ENCODE measurements around the gene YBX3.
"Not testable (repeated sequence)": the region's sequence is repeated elsewhere in the genome, so short reads cannot be mapped to it uniquely, and the experiment has no call there.

YBX3 gene

DNA sequence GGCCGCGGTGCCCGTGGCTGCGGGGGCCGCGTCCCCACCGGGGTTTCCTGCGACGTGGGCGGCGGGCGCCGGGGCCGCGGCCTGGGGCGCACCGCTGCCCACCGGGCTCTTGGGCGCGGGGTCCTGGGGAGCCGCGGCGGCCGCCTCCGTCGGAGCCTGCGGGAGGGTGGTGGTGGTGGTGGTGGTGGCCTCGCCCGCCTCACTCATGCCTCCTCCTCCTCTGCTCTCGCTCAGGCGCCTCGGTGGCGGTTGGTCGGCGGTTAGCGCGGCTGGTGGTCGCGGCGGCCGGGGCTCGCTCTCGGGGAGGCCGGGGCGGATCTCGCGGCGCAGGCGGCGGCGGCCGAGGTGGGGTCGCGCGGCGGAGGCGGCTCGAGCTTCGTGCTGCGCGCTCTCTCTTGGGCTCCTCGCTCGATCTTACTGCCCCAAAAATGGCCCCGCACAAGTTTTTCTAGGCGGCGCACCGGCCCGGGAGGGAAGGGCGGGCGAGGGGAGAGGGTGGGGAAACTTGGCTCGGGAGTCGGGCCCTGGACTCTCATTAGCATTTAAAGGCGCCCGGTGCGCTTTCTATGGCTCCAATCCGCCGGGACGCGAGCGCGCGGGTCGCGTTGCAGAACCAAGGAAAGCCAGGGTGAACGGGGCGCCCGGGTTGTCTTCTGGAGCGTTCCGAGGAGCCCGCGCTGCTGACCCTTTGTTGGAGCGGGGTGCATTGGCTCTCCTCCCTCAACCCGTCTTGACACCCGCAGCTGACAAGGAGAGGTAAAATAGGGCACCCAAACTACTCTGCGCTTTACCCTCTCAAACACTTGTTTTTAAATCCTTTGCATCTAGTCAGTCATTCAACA, at the start of gene YBX3:
TSS of gene YBX3 (minus strand) at position 419 of the 842 bp plus-strand sequence. CDS start at position 207, 212 bp downstream.
- peak; percentile 86 for DNase-seq (ENCODE audit: low read depth)

DNA sequence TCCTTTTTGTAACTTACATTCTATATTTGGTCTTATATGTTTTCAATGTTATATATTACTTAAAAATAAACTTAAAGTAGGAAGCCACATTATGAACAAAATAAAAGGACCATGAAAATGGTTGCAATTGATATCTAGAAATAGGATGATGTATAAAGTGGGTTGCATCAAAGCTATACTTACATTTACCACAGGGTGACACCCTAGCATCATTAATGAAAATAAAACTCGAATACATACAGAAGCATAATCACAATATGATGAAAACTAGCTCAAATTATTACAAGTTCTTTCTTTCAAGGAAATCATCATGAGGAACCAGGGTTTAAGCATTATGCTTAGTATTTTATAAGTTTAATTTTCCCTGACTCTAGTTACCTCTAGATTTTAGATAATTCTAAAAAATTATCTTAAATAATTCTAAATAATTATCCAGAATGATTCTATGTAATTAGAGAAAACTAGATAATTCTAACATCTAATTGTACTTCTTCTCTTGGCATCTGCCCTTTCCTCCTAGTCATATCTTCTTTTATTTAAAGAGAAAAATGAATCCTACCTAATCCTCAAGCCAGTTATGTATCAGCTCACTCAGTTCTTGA, 48.1 kb upstream of the YBX3 start:
- peak; percentile 29 for DNase-seq (ENCODE audit: low read depth)

DNA sequence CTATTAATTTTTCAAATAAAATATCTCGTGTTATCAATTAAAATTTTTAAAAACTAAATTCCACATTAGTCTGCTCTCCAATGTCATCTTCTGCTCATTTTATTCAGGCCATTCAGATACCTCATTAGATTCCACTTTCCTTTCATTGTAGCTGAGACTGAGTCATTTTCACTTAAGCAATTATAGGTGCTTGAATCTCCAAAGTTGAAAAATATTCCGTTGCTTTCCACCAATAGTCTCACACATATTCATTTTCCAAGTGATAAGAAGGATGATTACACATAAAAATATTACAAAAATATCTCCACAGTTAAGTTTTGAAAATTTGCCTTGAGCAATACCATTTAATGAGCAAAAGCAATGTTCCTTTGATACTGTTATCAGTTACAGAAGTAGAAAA, 36.5 kb upstream of the YBX3 start:
- no peak for DNase-seq (ENCODE audit: low read depth)

DNA sequence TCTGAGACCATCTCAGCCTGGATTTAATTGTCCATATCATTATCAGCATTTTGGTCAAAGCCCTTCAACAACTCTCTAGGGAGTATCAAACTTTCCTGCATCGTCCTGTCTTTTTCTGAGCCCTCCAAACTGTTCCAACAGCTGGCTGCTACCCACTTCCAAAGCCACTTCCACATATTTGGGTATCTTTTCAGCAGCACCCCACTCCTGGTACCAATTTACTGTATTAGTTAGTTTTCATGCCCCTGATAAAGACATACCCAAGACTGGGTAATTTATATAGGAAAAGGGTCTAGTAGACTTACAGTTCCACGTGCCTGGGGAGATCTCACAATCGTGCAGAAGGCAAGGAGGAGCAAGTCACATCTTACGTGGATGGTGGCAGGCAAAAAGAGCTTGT, 33.1 kb upstream of the YBX3 start:
- no peak for DNase-seq (ENCODE audit: low read depth)

DNA sequence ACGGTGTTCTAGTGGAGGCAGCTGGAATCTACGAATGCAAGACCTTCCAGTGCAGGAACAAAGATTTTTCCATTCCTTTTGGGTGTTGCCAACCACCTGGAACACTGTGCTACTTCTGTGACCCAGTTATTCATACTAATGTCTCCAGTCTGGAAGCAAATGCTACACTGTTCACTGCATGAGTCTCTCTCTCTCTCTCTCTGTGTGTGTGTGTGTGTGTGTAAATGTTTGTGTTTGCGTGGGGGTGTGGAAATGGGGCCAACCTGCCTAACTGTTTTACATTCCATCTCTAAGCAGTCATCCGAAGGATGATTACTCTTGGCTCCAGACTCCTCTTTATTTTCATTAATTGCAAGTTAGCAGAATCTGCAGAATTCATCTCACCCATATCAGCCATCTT, 29.9 kb upstream of the YBX3 start:
- DNase-seq (ENCODE audit: low read depth), result peak; percentile 32

DNA sequence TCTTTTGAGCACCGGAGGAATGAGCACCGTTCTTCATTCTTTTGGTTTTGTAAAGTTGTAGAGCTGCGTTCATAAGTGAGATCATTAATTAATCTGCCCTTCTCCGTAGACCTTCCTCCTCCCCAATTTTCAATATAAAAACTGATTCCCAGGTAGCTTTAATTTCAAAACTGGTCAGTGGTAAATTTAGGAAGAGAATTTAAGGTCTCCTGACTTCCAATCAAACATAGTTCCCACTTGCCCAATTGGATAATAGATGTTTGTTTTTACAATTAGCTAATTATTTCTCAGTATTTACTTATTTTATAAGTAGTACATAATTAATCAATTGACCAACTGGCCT, 27.2 kb upstream of the YBX3 start:
- no peak for DNase-seq (ENCODE audit: low read depth)

DNA sequence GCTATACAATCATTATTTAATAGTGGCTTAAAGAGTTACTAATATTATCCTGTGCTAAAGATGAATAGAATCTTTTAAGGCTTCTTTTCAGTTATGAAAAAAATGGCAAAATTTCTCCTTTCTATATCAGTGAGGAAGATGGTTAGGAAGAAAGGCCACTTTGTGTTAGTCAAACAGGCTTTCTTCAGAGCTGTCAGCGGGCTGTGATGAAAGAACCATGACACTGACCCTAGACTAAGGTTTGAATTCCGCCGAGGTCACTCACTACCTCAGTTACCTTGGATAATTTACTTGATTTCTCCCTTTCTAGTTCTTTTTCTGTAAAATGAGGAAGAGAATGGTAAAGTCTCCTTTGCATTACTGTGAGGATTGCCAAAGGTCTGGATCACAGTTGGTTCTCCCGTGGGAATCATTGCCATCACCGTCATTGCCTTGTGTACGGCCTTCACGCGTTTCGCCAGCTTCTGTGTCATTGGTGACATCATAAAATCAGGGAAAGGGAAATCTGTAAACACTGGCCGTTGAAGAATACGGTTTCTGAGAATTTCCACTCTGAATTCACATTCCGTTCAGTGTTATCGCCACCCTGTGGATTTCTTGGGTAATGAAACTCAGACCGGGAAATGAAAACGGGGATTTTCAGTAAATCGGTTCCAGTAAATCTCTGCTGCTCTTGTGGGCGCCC, 26.7 kb upstream of the YBX3 start:
- peak; percentile 94 for DNase-seq (ENCODE audit: low read depth)

DNA sequence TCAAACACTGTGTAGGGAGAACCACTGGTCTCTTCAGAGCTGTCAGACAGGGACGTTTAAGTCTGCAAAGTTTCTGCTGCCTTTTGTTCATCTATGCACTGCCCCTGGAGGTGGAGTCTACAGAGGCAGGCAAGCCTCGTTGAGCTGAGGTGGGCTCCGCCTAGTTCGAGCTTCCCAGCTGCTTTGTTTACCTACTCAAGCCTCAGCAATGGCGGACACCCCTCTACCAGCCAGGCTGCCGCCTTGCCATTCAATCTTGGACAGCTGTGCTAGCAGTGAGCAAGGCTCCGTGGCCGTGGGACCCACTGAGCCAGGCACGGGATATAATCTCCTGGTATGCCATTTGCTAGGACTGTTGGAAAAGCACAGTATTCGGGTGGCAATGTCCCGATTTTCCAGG, 24.6 kb upstream of the YBX3 start:
- no peak for DNase-seq (ENCODE audit: low read depth)

DNA sequence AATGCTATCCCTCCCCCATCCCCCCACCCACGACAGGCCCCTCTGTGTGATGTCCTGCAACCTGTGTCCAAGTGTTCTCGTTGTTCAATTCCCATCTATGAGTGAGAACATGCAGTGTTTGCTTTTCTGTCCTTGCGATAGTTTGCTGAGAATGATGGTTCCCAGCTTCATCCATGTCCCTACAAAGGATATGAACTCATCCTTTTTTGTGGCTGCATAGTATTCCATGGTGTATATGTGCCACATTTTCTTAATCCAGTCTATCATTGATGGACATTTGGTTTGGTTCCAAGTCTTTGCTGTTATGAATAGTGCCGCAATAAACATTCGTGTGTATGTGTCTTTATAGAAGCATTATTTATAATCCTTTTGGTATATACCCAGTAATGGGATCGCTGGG, 20.3 kb upstream of the YBX3 start:
- DNase-seq (ENCODE audit: low read depth), result not testable (repeated sequence)

DNA sequence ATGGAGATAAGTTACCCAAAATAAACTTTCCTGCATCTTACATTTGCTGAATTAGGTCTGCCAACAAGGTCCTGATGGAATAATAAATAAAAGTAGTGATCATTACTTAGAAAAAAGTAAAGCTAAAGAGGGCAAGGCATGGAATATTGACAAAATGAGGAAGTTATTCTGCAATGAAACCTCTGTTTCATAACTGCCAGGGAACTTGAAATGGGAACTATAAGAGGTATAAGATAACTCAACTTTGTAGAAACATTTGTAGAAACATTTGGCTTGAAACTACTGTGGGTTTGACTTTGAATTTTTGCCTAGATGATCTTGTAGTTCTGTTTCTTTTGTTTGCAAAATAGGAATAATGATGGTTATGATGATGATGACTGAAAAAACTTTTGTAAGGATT, 18.7 kb upstream of the YBX3 start:
- DNase-seq (ENCODE audit: low read depth), result no peak

DNA sequence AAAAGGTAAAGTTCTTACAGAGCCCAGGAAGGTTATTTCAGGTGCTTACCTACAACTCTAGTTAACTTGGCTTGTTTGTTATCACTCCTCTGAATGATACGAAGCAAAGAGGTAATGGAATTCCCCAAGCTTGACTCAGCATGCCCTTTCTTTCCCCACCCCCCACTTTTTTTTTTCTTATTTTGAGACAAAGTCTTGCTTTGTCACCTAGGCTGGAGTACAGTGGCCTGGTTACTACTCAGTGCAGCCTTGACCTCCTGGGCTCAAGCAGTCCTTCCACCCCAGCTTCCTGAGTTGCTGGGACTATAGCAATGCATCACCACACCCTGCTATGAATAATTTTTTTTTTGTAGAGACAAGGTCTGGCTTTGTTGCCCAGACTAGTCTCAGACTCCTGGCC, 17.1 kb upstream of the YBX3 start:
- DNase-seq (ENCODE audit: low read depth), result no peak

DNA sequence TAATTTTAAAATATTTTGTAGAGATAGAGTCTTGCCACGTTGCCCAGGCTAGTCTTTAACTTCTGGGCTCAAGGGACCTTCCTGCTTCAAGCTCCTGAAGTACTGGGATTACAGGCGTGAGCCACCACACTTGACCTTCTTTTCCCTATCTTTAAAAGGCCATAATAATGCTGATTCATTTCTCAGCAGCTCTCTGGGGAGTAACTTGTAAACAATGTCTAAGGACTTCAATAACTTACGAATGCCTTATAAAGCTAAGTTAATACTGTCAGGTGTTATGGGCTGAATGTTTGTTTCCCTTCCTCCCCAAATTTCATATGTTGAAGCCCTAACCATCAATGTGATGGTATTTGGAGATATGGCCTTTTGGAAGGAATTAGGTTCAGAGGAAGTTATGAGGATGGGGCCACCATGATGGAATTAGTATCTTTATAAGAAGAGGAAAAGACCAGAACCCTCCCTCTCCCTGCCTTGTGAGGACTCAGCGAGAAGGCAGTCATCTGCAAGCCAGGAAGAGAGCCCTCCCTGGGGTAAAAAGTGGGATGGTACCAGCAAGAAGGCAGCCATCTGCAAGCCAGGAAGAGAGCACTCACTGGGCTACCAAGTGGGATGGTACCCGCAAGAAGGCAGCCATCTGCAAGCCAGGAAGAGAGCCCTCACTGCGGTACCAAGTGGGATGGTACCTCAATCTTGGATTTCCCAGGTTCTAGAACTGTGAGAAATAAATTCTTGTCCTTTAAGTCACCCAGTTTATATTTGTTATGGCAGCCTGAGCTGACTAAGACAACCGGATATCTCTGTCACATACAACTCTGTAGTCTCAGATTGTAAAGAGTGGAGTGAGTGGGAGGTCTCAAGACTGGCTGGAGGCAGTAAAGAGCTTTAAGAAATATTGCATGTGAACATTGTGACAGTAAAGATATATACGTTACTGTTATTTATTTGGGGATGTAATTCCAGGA, 16.3 kb upstream of the YBX3 start:
- DNase-seq (ENCODE audit: low read depth), result no peak

DNA sequence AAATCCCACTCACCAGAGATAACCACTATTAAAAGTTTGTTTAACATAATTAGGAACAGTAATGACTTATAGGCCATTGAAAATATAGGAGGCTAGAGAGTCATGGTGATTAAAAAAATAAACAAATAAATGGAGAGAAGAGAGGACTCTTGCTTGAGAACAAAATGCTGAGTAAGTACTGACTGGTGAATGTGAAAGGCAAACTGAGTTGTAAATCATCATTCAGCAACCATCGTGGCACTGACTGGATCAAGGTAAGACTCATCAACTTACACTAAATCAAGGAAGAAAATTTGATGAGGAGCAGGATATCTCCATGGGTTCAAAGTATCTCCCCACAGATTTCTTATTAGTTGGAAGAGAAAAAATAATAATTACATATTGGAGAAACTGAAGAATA, 14.1 kb upstream of the YBX3 start:
- DNase-seq (ENCODE audit: low read depth), result no peak

DNA sequence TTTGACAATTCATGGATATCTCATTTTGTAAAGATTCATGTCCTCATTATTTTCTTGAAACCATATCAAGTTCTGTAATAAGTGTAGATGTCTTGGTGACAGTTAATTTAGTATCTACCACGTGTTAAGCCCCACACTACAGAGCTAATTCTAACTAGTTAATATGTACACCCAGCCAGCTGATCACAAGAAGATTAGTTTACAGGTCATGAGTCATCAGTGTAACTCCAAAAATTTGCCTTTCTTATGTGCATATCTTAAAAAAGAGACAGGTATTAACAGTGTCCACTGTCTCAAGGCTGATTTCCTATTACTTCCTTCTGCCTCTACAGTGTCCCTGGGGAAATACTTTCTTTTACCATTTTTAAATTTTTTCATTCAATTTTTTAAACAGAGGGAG, 13.3 kb upstream of the YBX3 start:
- DNase-seq (ENCODE audit: low read depth), result no peak

DNA sequence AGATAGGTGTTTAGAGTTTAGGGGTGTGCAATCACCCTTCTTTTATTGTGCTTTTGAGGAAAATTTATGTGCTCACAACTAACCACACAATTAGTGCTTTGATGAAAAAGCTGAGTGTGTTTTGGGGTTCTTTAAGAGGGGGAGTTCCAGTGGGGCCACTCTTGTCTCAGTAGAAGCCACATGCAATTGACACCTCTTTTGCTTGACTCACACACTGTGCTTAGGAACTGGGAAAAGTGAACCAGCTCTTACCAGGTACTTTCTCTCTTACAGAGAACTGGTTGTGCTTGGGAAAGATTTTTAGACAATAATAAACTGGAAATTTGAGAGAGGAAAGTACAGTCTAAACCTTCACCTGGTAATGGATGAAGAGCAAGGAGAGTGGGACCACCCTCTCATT, 12.3 kb upstream of the YBX3 start:
- no peak for DNase-seq (ENCODE audit: low read depth)

DNA sequence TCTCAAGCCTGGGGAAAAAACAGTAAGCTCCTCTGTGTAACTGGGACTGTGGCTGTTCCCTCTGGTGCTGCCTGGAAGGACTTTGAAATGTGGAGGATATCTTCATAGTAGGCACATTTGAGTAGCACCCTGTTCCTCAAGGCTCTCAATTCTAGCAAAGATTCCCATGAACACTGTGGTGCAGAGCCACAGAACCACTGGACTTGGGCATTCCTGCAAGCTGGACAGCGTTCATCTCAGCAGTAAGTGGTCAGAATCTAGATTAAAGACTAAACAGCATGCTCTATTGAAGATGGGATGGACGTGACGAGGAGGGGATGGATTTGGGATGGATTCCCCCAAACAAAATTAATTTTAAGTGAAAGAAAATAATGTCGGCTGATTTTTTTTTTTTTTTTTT, 9.4 kb upstream of the YBX3 start:
- no peak for DNase-seq (ENCODE audit: low read depth)

DNA sequence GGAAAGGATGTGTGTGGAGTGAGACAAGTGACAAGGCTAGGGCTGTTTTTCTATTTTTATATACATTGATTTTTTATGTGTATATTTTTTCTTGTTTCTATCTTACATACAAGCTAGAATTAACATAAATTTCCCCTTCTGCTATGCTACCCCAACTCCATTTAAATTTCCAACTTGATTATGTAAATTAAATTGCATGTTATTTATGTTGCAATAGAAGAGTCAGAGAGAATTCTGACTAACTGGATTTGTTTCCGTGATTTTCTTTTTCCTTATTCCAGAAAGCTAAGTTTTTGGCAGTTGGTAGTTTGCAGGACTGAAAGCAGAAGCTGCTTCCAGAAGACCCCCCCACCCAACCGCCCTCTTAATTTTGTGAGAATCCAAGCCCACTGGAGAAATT, 8.9 kb upstream of the YBX3 start:
- DNase-seq (ENCODE audit: low read depth), result no peak

DNA sequence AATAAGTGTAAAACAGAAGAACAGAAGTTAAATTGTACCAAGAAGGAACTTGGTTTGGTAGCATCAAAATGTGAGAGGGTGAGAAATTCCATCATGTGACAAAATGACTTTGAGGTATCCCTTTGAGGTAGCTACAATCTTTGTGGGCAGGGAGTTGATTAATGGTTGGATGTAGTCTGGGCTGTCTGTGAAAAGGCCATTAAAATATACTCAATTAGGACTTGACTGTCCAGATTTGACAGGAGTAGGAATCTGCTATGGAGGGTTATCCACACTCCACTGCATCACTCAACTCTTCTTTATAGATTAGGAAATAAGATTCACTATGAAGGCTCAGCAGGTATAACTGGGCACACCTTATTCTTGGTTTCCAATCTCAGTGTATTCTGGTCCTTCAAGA, 7.4 kb upstream of the YBX3 start:
- no peak for DNase-seq (ENCODE audit: low read depth)

DNA sequence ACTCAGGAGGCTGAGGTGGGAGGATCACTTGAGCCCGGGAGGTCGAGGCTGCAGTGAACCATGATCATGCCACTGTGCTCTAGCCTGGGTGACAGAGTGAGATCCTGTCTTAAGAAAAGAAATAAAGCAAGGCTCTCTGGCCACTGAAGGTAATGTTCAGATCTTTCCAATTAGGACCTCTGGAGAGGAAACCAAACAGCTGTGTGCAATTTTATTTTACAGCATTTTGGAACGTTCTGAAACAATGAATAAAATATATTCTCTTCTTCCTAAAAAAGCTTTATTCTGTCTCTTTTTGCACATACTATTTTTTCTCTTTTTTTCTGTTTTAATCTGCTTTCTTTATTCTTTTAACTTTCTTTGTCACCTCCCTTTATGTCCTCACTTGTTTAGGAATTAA, 5.0 kb upstream of the YBX3 start:
- DNase-seq (ENCODE audit: low read depth), result no peak

DNA sequence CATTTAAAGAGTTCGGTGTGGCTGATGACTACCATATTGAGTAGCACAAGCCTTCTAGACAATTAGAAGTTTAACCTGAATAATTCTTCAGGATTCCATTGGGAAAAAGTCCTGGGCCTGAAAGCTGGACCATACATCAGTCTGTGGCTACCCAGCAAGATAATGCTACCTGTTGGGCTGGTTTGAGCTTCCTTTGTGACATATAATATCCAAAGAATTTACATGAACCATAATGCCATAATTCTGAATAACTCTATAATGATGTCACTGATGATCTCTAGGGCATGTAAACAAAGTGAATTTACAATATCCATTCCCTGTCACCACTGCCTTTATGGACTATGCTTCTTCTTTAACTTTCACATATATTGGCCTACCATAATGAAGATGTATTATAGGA, 3.8 kb upstream of the YBX3 start:
- DNase-seq (ENCODE audit: low read depth), result no peak

DNA sequence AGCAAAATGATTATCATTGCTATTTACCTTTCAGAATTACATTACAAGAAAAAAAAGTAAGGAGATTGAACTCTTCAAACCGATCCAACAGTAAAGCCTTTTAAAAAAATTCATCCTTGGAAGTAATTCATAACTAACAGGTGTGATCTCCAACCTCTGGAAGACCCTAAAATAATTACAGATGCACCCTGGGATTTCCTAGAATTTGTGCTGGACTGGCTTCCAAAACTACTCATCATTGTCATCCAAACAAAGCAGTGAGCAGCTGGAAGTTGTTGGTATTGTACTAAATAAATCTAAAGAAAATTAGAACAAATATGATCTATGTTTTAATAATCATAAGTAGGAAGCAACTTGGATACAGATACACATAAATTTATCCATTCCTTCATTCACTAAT, 1.9 kb upstream of the YBX3 start:
- no peak for DNase-seq (ENCODE audit: low read depth)

DNA sequence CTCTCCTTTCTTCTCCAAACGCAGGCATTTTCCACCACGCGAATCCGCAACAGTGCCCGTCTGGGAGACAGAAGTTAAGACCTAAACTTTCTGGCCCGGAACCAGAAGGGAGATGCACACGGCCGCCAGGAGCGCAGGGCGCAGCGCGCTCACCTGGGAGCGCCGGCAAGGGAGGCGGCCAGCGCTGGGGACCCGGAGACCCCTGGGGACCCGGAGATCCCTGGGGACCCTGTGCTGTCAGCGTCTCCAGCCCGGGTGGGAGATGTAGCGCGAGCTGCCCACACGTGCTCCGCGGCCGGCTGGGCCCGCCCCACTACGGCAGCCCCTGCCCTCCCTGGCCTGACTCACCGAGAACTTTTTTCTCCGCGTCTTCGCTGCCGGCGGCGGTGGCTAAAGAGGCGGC, 620 bp downstream of the YBX3 start:
- peak; percentile 57 for DNase-seq (ENCODE audit: low read depth)

Data from fibroblast of gingiva (primary cell).